PFSK-1 (cell line): ENCODE measurements around the gene MT1G.

Source experiments
- POLR2AphosphoS5 ChIP-seq: IDR thresholded peaks from 2 replicates; pipeline ENCODE4 v1.6.1; 2012; ENCODE audit warnings: low read depth, mild to moderate bottlenecking, control low read depth, low read length, moderate library complexity
- TAF1 ChIP-seq: IDR thresholded peaks from 2 replicates; pipeline ENCODE4 v1.6.1; 2012; ENCODE audit warnings: low read length, control low read depth, borderline replicate concordance; ENCODE audit not compliant: insufficient read depth

DNA sequence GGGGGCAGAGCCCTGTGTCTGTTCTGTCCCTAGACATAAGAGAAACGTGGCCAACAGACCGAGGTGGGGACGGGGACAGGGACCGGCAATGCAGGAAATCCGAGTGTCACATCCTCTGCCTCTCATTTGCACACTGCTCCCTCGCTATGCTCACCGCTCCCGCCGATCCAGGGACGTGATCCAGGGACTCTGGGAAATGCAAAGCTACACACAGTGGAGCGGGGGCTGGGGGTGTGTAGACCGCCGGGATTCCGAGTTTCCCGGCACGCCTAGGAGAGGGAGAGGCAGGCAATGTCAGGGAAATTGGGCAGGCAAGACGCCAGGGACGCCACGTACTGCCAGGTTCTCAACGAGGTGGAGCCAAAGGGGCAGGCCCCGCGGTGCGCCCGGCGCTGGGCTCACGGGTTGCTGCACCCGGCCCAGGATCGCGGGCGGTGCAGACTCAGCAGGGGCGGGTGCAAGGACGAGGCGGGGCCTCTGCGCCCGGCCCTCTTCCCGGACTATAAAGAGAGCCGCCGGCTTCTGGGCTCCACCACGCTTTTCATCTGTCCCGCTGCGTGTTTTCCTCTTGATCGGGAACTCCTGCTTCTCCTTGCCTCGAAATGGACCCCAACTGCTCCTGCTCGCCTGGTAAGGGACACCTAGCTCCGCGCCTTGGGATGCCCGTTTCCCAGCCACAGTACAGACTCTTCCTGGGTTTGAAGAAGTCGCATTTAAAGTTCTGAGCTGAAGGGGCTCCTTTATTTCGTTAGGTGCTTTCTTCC, 14.3 kb upstream of the MT1G start, which contains the start of gene MT1X:
- TF ChIP-seq POLR2AphosphoS5 (peak; percentile 68), TAF1 (no peak)
